PFSK-1 (cell line): ENCODE measurements around the gene SYT8.

Experiments used
- POLR2AphosphoS5 ChIP-seq: IDR thresholded peaks from 2 replicates; pipeline ENCODE4 v1.6.1; 2012; ENCODE audit warnings: low read depth, mild to moderate bottlenecking, control low read depth, low read length, moderate library complexity
- SIN3A ChIP-seq: IDR thresholded peaks from 2 replicates; pipeline ENCODE4 v1.6.1; 2012; ENCODE audit warnings: mild to moderate bottlenecking, low read length, moderate library complexity, borderline replicate concordance; ENCODE audit not compliant: insufficient read depth
- TAF1 ChIP-seq: IDR thresholded peaks from 2 replicates; pipeline ENCODE4 v1.6.1; 2012; ENCODE audit warnings: low read length, control low read depth, borderline replicate concordance; ENCODE audit not compliant: insufficient read depth

GRCh38 chr11:1825039-1825740, 9.6 kb upstream of the SYT8 start:
- TF ChIP-seq POLR2AphosphoS5 (no peak), SIN3A (no peak), TAF1 (no peak)
